Muscle layer of colon (tissue), 2 donors: Measurements from ENCODE around the gene SUPT3H.

Experiments
- H3K27ac ChIP-seq: one replicate; pipeline ENCODE4 v1.7.0; 2013; ENCODE audit warnings: low read depth, mild to moderate bottlenecking, low read length, moderate library complexity
- H3K27me3 ChIP-seq, 2 donors: one replicate each; pipeline ENCODE4 v1.7.0; 2013; ENCODE audit warnings: low read length in 2 of 2, mild to moderate bottlenecking in 2 of 2; ENCODE audit not compliant: insufficient read depth in 2 of 2, control insufficient read depth in 1 of 2
- H3K36me3 ChIP-seq: one replicate; pipeline ENCODE4 v1.7.0; 2013; ENCODE audit warnings: mild to moderate bottlenecking, low read length; ENCODE audit not compliant: insufficient read depth
- H3K4me1 ChIP-seq: one replicate; pipeline ENCODE4 v1.7.0; 2013; ENCODE audit warnings: mild to moderate bottlenecking, low read length; ENCODE audit not compliant: insufficient read depth
- H3K4me3 ChIP-seq, 2 donors: one replicate each; pipeline ENCODE4 v1.7.0; 2013; ENCODE audit warnings: low read length in 2 of 2, low read depth in 1 of 2, mild to moderate bottlenecking in 1 of 2, moderate library complexity in 1 of 2
- H3K9ac ChIP-seq: one replicate; pipeline ENCODE4 v1.7.0; 2013; ENCODE audit warnings: low read length
- H3K9me3 ChIP-seq: one replicate; pipeline ENCODE4 v1.7.0; 2013; ENCODE audit warnings: mild to moderate bottlenecking, low read length
- donor health status: abdominal sarcoma.
- donor health status: Adenocarcinoma of cecum.

Gene SUPT3H

GRCh38 chr6:44809258-44809657 is 568.5 kb downstream of the SUPT3H start:
- no peak overlapping the region for H3K27ac ChIP-seq
- H3K4me1 ChIP-seq, result peaks cover 11% of the 10 kb centered on the region
- no peak overlapping the region for H3K4me3 ChIP-seq
- no peak overlapping the region for H3K9ac ChIP-seq
- H3K36me3 ChIP-seq, result no peaks in the 10 kb centered on the region
- H3K27me3 ChIP-seq, result no peaks in the 10 kb centered on the region
- no peaks in the 10 kb centered on the region for H3K9me3 ChIP-seq

GRCh38 chr6:44808148-44808547 is 569.6 kb downstream of the SUPT3H start:
- no peak overlapping the region for H3K4me3 ChIP-seq
- H3K9ac ChIP-seq, result no peak overlapping the region
- peaks cover 11% of the 10 kb centered on the region for H3K4me1 ChIP-seq
- H3K9me3 ChIP-seq, result no peaks in the 10 kb centered on the region
- no peaks in the 10 kb centered on the region for H3K36me3 ChIP-seq
- no peaks in the 10 kb centered on the region for H3K27me3 ChIP-seq
- no peak overlapping the region for H3K27ac ChIP-seq

- H3K36me3 ChIP-seq, result no peaks in the 10 kb centered on the region
Observed at GRCh38 chr6:44806656-44807055, 571.1 kb downstream of the SUPT3H start.

GRCh38 chr6:44805238-44805846 is 572.4 kb downstream of the SUPT3H start:
- no peak overlapping the region for H3K9ac ChIP-seq
- H3K9me3 ChIP-seq, result no peaks in the 10 kb centered on the region
- no peaks in the 10 kb centered on the region for H3K36me3 ChIP-seq
- no peaks in the 10 kb centered on the region for H3K27me3 ChIP-seq
- H3K4me3 ChIP-seq, result no peak overlapping the region
- H3K4me1 ChIP-seq, result peaks cover 21% of the 10 kb centered on the region
- no peak overlapping the region for H3K27ac ChIP-seq

More at GRCh38 chr6:44806656-44807055, 571.1 kb downstream of the SUPT3H start:
- H3K9ac ChIP-seq, result no peak overlapping the region
- no peak overlapping the region for H3K4me3 ChIP-seq
- H3K27ac ChIP-seq, result no peak overlapping the region
- H3K27me3 ChIP-seq, result no peaks in the 10 kb centered on the region
- no peaks in the 10 kb centered on the region for H3K9me3 ChIP-seq
- H3K4me1 ChIP-seq, result peaks cover 11% of the 10 kb centered on the region

- Histone ChIP-seq H3K9ac (no peak overlapping the region), H3K4me1 (peaks cover 27% of the 10 kb centered on the region), H3K27me3 (no peaks in the 10 kb centered on the region), H3K4me3 (no peak overlapping the region), H3K9me3 (no peaks in the 10 kb centered on the region), H3K27ac (no peak overlapping the region), H3K36me3 (no peaks in the 10 kb centered on the region)
Observed at GRCh38 chr6:44804546-44805159, 573.1 kb downstream of the SUPT3H start.

- Histone ChIP-seq H3K9me3 (no peaks in the 10 kb centered on the region), H3K9ac (no peak overlapping the region), H3K27ac (no peak overlapping the region), H3K4me1 (peaks cover 27% of the 10 kb centered on the region), H3K27me3 (no peaks in the 10 kb centered on the region), H3K36me3 (no peaks in the 10 kb centered on the region), H3K4me3 (no peak overlapping the region)
Observed at GRCh38 chr6:44804016-44804415, 573.7 kb downstream of the SUPT3H start.

- Histone ChIP-seq H3K4me3 (no peak overlapping the region), H3K4me1 (peaks cover 27% of the 10 kb centered on the region), H3K9ac (no peak overlapping the region), H3K9me3 (no peaks in the 10 kb centered on the region), H3K27ac (no peak overlapping the region), H3K36me3 (no peaks in the 10 kb centered on the region), H3K27me3 (no peaks in the 10 kb centered on the region)
Observed at GRCh38 chr6:44800784-44801592, 576.7 kb downstream of the SUPT3H start.

- Histone ChIP-seq H3K36me3 (no peaks in the 10 kb centered on the region), H3K9me3 (no peaks in the 10 kb centered on the region), H3K27me3 (no peaks in the 10 kb centered on the region), H3K4me3 (peak overlapping the region in 1 of 2 donors; percentile 42), H3K9ac (no peak overlapping the region), H3K27ac (no peak overlapping the region), H3K4me1 (peaks cover 23% of the 10 kb centered on the region)
Observed at GRCh38 chr6:44800171-44800783, 577.5 kb downstream of the SUPT3H start.

- peaks cover 16% of the 10 kb centered on the region for H3K4me1 ChIP-seq
- H3K36me3 ChIP-seq, result no peaks in the 10 kb centered on the region
- H3K4me3 ChIP-seq, result no peak overlapping the region
- H3K27me3 ChIP-seq, result no peaks in the 10 kb centered on the region
- no peak overlapping the region for H3K27ac ChIP-seq
- no peaks in the 10 kb centered on the region for H3K9me3 ChIP-seq
- H3K9ac ChIP-seq, result no peak overlapping the region
Observed at GRCh38 chr6:44797746-44798145, 580.0 kb downstream of the SUPT3H start.

- Histone ChIP-seq H3K4me1 (peaks cover 13% of the 10 kb centered on the region), H3K27ac (no peak overlapping the region), H3K27me3 (no peaks in the 10 kb centered on the region), H3K9ac (no peak overlapping the region), H3K9me3 (no peaks in the 10 kb centered on the region), H3K36me3 (no peaks in the 10 kb centered on the region), H3K4me3 (no peak overlapping the region)
Observed at GRCh38 chr6:44795326-44795725, 582.4 kb downstream of the SUPT3H start.

- Histone ChIP-seq H3K36me3 (no peaks in the 10 kb centered on the region), H3K27ac (no peak overlapping the region), H3K27me3 (no peaks in the 10 kb centered on the region), H3K4me1 (peaks cover 19% of the 10 kb centered on the region), H3K9ac (no peak overlapping the region), H3K4me3 (no peak overlapping the region), H3K9me3 (no peaks in the 10 kb centered on the region)
Observed at GRCh38 chr6:44789806-44790205, 587.9 kb downstream of the SUPT3H start.
